ENCODE data around the gene RIOX2.

DNA sequence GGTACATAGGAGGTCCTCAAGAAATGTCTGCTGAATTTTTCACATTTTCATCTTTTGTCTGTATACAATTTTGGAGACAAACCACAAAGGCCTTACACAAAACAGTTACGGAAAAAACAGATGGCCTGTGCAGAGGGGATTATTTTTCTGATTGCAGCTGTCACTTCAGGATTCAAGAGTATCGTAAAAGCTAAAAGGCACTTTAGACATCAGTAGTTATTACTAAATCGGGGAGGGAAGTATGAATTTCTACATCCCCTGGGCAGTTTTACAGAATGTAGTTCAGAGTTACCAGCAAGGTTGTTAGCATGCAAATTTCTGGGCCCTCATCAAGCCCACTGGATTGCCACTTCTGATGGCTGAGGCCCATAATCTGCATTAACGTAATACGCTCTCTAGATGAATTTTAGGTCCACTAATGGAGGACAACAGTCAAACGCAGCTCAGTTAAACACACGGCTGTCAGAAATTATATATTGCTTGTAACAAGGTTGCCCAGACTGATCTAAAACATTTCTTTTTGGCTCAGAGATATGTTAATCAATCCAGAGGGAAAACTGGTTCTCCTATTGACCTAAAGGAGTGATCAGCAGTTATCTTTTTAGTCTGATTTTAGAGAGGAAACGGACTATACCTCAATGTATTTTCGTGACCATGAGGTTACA is 1.1 kb downstream of the RIOX2 start:
- TF ChIP-seq, protein P1, sequence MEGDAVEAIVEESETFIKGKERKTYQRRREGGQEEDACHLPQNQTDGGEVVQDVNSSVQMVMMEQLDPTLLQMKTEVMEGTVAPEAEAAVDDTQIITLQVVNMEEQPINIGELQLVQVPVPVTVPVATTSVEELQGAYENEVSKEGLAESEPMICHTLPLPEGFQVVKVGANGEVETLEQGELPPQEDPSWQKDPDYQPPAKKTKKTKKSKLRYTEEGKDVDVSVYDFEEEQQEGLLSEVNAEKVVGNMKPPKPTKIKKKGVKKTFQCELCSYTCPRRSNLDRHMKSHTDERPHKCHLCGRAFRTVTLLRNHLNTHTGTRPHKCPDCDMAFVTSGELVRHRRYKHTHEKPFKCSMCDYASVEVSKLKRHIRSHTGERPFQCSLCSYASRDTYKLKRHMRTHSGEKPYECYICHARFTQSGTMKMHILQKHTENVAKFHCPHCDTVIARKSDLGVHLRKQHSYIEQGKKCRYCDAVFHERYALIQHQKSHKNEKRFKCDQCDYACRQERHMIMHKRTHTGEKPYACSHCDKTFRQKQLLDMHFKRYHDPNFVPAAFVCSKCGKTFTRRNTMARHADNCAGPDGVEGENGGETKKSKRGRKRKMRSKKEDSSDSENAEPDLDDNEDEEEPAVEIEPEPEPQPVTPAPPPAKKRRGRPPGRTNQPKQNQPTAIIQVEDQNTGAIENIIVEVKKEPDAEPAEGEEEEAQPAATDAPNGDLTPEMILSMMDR (IDR thresholded peaks at IDR 0.05) = no peak
- TF ChIP-seq POLR2A (IDR thresholded peaks at IDR 0.05) (no peak), POLR2AphosphoS5 (IDR thresholded peaks at IDR 0.05) (no peak)

Measured in gastroesophageal sphincter (tissue), 3 donors.